ENCODE data around the gene BRINP3.

DNA sequence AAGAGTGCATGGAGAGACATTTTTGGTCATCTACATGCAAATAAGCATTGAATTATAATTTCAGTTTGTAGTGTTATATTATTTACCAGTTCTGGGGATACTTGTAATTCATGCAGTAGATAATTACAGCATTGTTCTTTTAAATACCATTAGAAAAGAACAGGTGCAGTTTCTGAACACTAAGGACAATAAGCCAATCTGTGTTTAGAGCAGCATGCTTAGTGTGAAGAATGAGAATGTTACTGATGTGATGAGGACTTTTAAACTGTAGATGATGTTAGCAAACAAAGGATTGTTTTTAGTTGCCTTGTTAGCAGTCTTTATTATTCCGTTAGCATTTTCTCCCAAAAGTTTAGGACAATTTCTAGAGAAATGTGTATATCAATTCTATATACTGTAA is 348.3 kb downstream of the BRINP3 start:
- TF ChIP-seq POLR2A (IDR thresholded peaks at IDR 0.05), result no peak
- TF ChIP-seq, protein P1, sequence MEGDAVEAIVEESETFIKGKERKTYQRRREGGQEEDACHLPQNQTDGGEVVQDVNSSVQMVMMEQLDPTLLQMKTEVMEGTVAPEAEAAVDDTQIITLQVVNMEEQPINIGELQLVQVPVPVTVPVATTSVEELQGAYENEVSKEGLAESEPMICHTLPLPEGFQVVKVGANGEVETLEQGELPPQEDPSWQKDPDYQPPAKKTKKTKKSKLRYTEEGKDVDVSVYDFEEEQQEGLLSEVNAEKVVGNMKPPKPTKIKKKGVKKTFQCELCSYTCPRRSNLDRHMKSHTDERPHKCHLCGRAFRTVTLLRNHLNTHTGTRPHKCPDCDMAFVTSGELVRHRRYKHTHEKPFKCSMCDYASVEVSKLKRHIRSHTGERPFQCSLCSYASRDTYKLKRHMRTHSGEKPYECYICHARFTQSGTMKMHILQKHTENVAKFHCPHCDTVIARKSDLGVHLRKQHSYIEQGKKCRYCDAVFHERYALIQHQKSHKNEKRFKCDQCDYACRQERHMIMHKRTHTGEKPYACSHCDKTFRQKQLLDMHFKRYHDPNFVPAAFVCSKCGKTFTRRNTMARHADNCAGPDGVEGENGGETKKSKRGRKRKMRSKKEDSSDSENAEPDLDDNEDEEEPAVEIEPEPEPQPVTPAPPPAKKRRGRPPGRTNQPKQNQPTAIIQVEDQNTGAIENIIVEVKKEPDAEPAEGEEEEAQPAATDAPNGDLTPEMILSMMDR (IDR thresholded peaks at IDR 0.05), result no peak
- no peak for TF ChIP-seq POLR2AphosphoS5 (IDR thresholded peaks at IDR 0.05)
- no peak for TF ChIP-seq EP300 (IDR thresholded peaks at IDR 0.05)

Measured in stomach (tissue), 4 donors.